GM12875 (cell line): ENCODE data around the gene YIPF1.

Experiments
- H3K4me3 ChIP-seq: one replicate; pipeline ENCODE4 v1.5.1; 2011; ENCODE audit warnings: low read depth, low read length, control low read depth
- TF ChIP-seq, protein P1 (sequence below): IDR thresholded peaks from 2 replicates; pipeline ENCODE4 v1.5.1; 2011; ENCODE audit warnings: low read depth, mild to moderate bottlenecking, control low read depth, inconsistent platforms, low read length, moderate library complexity, borderline replicate concordance; ENCODE audit not compliant: insufficient read depth

Gene YIPF1

GRCh38 chr1:53929246-53929960 lies 39.8 kb upstream of the YIPF1 start:
- no peak overlapping the region for H3K4me3 ChIP-seq

GRCh38 chr1:53927376-53927881 lies 37.8 kb upstream of the YIPF1 start:
- no peak overlapping the region for H3K4me3 ChIP-seq
- TF ChIP-seq, protein P1, sequence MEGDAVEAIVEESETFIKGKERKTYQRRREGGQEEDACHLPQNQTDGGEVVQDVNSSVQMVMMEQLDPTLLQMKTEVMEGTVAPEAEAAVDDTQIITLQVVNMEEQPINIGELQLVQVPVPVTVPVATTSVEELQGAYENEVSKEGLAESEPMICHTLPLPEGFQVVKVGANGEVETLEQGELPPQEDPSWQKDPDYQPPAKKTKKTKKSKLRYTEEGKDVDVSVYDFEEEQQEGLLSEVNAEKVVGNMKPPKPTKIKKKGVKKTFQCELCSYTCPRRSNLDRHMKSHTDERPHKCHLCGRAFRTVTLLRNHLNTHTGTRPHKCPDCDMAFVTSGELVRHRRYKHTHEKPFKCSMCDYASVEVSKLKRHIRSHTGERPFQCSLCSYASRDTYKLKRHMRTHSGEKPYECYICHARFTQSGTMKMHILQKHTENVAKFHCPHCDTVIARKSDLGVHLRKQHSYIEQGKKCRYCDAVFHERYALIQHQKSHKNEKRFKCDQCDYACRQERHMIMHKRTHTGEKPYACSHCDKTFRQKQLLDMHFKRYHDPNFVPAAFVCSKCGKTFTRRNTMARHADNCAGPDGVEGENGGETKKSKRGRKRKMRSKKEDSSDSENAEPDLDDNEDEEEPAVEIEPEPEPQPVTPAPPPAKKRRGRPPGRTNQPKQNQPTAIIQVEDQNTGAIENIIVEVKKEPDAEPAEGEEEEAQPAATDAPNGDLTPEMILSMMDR, result no peak

More at GRCh38 chr1:53929246-53929960, 39.8 kb upstream of the YIPF1 start:
- TF ChIP-seq, protein P1, result no peak

- H3K4me3 ChIP-seq, result no peak overlapping the region
- TF ChIP-seq, protein P1, result no peak
Measured at GRCh38 chr1:53919675-53920066, 30.1 kb upstream of the YIPF1 start.

DNA sequence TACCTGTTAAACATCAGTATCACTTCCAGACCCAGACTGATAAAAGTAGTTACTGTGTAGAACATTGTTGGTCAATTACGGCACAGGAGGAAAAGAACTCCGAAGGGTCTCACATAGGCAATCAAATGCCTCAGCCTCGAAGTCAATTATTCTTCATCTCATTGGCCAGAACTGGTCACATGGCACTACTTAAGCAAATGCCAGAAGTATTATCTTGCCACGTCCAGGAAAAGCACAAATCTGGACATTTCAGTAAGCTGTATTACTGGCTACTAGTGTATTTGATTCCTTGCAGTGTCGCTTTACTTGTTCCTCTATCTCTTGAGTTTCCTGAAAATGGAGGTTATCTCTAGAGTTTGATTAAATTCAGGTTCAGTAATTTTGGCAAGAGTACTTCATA lies 28.7 kb upstream of the YIPF1 start:
- H3K4me3 ChIP-seq, result no peak overlapping the region
- TF ChIP-seq, protein P1, result no peak

GRCh38 chr1:53913352-53914033 lies 23.9 kb upstream of the YIPF1 start:
- TF ChIP-seq, protein P1, result no peak

GRCh38 chr1:53911442-53911841 lies 21.8 kb upstream of the YIPF1 start:
- no peak overlapping the region for H3K4me3 ChIP-seq
- TF ChIP-seq, protein P1, result no peak

More at GRCh38 chr1:53913352-53914033, 23.9 kb upstream of the YIPF1 start:
- no peak overlapping the region for H3K4me3 ChIP-seq
